Brain pericyte (primary cell): Measurements from ENCODE around the gene PRKCA.

Source experiments
- DNase-seq: peaks from one replicate; pipeline ENCODE4 v3.0.0-alpha.2; 2012; ENCODE audit warnings: low read depth, low spot score

PRKCA gene

DNA sequence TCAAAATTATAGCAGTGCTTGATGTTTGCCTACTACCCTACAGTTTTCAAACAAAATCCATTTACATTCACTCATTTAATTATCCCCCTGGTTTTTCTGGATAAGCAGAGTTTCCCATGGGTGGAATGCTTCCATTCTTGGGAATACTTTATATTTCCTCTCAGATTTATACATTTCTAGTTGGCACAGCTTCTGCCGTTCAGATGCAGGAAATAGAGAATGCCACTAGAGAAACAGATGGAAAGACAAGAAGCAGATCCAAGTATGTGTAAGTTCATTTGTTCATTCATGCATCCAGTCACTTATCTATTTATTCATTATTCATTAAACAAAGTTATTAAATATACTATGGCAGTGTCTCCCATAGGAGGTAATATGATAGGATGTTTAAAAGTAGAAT, 467.5 kb downstream of the PRKCA start:
- no peak for DNase-seq

DNA sequence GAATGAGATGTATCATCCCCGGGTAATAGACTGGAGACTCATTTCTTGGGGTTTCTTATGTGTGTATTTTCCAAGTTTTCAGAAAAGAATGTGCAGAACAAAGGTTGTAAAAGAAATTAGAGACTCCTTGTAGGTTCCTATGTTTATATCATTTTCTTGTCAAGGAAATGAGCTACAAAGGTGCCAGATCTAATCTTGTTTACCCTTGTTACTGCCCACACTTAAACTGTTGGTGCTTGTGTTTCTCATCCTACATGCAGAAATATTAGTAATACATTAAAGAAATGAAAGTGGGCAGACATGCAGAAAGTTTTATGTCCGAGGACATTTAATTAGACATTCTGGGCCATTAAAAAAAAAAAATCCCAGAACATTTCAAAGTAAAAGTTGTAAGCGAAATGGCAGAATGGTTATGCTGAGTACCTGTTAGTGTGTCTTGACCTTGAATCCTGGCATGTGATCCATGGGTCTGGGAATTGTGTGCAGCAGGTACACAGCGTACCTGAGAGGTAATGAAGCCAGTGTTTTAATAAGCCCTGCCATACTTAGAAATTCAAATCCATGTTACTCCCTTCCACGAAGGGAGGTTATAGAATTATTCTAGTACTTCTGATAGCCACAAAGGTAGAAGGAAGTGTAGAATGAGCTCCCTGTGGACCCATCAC, 469.9 kb downstream of the PRKCA start:
- no peak for DNase-seq

DNA sequence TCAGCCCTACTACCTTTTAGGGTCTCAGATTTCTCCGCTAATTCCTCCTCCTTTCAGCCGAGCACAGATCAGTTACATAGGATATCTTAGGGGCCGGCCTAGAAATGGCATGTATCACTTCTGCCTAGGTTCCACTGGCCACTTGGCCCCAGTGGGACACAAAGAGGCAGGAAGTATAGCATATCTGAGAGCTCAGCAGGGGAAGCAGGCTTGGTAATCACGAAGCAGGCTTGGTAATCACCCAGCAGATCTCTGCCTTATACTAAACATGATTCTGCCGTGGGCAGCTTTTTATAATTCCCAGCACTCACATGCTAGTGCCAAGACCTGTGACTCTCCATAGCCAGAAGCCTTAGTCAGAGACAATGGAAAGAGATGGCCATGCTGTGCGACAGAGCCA, 472.9 kb downstream of the PRKCA start:
- DNase-seq = no peak

DNA sequence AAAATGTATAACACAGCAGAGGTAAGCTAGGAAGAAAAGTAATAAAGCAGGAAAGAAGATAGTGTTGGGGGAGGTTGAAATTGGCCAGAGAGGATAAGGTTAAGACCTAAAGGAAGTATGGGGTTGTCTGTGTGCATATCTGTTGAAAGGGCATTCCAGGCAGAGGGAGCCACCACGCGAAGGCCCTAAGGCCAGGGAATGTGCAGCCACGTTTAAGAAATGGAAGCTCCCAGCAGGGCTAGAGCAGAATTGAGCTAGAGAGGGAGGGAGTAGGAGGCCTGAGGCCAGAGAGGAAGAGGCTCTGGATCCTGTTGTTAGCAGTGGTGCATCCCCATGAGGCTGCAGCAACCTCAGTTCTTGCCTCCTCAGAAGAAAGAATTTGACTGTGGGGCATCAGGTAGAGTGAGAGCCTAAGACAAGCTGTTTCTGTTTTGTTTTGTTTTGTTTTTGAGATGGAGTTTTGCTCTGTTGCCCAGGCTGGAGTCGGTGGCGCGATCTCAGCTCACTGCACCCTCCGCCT, 473.5 kb downstream of the PRKCA start:
- no peak for DNase-seq

DNA sequence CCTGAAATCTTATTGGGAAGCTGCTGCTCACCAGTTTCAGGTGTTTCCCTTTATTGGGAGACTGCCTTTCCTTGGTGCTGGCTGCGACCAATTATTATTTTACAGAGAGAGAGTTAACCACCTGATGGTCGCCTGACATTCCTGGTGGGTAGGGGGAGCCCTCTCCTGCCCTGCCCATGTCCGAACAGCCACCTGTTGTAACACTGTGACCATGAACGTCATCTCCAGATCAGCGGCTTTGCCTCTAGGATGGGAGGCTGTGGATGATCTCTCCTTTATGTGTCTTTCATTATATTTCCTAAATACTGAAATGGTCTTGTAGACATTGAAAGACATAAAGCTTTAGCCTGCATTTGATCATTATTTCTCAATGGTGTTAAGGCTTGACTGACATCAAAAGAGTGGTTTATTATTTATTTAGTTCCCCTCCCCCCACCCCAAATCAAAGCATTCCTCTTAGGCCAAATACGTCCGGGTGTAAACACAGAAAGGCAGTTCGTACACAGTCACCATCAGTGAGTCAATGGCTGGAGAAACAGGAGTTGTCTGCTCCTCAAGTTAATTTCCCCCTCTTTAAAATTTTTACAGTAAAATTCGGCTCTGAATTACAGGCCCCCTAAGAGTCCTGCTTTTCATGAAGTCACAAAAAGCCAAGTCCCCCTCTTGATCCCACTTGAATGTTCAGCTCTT, 474.7 kb downstream of the PRKCA start:
- DNase-seq = no peak

DNA sequence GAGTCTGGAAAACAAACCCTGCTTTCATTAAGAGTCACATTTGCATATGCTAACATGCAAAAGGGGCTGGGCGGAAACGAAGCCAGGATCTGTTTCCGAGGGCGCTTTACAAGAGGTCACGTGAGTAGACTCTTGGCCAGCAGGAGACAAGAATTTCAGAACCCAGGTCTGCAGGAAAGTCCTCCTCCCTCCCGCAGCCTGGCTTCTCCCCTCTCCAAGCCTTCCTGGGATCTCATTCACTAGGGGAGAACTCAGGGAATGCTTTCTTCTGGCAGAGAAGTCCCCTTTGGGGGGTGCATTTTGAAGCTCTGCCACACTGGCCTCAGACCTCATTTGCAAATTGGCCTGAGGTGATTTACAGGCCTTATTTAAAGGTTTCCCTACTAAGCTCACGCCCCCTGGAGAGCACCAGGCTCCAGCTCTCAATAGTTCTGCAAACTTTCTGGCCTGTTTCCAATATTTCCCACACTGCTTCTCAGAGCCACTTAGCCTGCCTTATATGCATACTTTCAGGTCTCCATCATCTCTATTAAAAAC, 475.3 kb downstream of the PRKCA start:
- DNase-seq = no peak

DNA sequence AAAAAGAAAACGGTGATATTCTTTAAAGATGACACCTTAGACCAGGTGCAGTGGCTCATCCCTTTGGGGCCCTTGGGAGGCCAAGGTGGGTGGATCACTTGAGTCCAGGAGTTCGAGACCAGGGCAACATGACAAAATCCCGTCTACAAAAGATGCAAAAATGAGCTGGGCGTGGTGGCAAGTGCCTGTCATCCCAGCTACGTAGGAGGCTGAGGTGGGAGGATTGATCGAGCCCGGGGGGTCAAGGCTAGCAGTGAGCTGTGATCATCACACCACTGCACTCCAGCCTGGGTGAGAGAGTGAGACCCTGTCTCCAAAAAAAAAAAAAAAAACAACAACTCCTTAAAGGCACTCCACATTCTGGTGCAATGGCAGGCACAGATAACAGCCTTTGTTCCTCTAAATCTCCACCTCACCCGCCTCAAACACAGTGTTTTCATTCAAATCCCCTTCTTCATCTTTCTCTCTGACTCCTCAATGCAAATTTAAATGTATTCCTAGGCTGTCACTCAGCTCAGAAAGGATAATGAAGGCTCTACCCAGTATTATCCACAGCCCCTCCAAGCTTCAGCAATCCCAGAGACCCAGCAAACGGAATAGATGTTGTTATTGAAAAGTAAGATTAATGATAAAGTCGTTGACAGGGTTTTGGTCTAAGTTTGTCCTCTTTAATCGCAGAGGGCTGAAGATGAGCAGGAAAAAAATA, 476.3 kb downstream of the PRKCA start:
- no peak for DNase-seq

DNA sequence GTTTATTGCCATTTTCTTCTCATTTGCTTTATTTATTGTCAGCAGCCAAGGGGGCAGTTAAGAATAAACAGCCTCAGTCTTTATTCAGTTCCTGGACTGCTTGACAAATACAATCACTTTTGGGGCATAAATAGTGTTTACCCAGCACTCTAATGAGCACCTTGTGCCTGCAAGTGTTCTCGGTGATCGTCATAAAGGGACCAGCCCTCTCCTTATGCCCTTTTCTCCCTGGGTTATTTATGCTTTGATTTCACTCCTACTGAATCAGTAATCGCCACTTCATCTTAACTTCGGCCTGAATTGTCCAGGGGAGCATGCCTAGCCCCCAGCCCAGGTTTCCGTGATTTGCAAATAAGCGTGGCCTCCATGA, 476.8 kb downstream of the PRKCA start:
- DNase-seq = no peak

DNA sequence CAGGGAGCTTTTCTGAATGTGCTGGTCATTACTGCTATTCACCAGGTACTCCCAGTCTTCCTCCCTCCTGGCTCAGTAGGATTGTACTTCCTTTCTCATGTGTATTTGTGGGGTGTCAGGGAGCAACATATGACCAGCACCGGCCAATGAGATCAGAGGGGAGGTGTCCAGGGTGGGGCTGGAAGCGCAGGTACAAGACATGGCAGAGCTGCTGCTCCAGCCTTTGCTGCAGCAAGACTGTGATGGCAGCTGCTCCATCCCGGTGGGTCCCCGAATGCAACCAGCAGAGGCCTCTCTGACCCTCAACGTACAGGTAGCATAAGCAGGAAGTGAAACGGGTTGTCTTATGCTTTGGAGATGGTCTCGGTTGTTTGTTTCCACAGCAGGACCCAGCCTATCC, 478.7 kb downstream of the PRKCA start:
- DNase-seq = no peak

DNA sequence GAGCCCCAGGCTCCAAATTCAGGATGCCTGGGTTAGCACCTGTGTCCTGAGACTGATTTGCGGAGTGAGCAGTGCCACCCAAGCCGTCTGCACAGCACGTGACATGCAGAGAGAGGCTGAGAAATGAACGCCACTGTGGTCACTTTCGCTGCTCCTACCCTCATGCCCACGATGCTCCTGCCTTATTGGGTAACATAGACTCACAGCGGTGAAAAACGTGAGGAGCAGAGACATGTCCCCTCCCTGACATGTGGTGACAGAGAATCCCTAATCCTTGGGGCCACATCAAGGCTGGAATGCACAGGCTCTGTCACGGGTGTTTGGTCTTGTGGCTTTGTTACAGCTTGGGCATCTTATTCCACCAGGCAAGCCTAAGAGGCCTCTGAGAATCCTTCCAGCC, 480.4 kb downstream of the PRKCA start:
- no peak for DNase-seq

DNA sequence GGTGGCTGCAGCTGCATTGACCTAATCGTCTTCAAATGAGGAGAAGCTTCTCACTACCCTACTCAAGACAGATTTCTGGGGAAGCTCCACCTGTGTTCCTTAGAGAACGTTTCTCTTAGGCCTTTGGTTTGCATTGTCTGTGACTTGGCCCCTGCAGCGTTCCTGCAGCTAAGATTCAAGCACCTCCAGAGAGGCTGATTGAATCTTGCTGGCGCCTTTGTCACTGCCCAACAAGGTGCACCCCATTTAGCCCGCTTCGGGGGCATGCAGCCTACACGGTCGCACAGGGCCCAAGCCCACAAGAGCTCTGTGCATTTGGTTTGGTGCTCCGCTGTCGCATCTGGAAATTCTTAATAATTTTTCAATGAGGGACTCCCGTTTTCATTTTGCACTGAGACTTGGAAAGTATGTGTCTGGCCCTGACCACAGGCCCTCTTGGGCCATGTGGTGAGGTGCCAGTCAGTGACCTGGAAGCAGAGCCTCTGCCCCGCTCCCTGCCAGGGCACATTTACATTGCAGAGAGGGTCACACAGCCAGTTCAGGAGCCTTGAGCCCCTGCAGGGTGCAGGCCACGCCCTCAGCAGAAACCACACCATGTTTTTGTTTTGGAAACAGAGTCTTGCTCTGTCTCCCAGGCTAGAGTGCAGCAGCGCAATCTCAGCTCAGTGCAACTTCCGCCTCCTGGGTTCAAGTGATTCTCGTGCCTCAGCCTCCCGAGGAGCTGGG, 481.4 kb downstream of the PRKCA start:
- no peak for DNase-seq

DNA sequence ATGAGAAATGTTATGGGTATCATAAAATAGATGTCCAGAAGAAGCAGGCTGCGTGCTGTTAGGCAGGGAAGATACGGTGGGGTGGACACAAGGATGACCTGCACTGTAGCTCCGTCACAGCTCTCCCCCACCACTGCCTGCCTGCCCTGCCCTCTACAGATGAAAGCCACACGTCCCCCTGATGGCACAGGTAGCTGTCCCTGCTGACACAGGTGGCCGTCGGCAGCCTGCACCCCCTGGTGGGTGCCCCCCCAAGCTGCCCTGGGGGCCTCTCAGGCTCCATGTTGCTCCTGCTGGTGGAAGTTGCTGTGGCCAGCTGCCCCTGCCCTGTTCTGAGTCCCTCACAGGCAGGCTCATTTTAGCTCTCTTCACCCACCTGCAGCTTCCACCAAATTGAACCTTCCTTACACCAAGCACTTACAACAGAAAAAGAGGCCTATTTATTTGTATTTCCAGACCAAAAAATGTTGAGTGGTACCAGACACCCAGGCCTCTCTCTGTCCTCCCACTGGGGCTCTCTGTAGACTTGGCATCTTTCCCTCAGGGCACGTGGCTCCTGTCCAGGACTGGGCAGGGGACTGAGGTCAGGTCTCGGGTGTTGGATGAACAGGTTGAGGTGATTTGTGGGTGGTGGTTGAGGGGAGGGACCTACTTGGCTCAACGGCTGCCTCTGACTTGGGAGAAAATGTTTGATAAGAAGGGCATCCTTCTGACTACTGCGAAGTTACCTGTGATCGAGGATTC, 482.4 kb downstream of the PRKCA start:
- DNase-seq = no peak

DNA sequence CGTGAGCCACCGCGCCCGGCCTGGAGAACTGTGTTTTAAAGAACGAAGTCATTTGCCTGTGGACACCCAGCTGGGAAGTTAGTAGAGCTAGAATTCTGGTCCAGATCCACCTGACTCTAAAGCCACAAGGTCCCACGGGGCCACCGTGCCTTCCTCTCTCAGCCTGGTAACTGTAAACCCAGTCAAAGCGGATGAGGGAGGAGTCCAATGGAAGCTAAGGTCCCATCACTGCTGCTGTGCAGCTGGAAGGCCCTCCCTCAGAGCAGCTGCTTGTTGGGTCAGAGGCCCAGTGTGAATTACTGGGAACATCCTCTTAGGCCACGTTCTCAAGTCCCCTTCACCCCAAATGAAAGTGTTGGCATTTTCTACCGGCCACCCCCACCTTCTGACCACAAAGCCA, 483.7 kb downstream of the PRKCA start:
- DNase-seq = no peak

DNA sequence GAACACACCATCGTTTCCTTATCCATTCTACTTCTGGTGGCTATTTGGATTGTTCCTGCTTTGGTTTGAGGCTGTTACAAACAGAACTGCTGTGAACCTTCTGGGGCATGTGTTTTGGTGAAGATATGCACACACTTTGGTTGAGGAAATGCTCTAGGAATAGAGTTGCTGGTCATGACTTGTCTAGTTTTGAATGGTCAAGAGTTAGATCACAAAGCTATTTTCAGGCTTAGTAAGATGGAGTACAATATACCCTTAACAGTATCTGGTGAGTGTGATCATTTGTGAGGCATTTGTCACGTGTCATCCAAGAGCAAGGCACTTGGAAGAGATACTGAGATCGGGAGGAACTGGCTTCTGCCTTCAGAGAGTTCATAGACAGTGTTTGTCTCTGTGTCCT, 485.5 kb downstream of the PRKCA start:
- no peak for DNase-seq

DNA sequence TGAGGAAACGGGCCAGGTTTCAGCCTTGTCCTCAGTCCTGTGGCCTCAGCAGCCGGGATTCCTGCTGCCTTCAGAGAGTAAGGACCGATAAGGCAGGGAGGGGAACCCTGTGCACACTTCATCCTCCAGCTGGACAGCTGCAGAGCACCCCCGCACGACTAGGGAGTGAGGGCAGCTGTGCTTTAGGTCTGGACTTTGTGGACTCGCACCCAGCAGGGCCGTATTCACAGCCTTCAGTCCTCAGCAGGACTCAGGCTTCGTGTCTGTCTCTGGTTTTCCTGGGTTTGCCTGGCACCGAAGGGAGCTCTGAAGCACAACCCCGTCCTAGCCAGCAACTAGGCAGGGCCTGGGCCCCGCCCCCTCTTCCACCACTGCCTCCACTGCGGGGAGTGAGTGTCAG, 486.7 kb downstream of the PRKCA start:
- DNase-seq = no peak

DNA sequence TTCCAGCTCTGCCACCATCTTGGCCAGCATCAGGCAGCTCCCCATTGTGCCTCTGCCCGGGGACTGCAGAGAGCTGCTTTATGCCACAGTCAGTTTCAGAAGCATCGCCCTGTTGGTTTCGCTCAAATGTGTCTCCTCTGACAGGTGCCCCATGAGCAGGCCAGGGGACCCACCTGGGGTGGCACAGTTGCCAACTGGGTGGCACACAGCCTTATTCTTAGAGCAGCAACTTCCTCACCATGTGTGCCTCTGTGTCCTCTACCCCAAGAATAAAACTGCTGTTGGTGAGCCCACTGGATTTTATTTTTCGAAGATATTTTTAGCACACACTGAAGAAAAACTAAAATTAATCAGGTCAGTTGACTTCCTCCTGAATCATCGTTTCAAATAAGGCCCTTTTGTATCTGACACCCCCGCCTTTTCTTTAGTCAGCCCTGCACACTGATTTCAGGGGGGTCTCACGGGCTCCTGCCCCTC, 487.6 kb downstream of the PRKCA start:
- no peak for DNase-seq

DNA sequence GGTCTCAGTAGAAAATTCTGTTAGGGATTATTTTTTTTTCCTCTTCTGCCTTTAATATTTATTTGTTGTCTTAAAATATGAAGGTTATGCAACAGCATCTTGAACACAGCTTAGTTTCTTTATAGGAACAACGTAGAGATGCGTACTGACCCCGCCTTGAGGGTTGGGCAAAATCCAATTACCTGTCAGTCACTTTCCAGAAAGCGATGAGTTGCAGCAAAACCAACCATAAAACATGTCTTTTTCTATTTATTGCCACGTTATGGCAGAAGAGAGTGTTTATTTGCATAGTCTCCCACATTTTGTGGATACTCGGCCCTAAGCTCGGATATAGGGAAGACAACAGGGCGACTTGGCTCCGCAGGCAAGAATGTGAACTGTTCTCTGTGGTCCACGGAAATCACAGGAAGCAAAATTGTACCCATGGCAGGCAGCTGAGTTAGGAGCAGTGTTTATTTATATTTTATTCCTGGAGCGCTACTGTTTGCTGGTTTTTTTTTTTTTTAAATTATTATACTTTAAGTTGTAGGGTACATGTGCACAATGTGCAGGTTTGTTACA, 488.2 kb downstream of the PRKCA start:
- no peak for DNase-seq

DNA sequence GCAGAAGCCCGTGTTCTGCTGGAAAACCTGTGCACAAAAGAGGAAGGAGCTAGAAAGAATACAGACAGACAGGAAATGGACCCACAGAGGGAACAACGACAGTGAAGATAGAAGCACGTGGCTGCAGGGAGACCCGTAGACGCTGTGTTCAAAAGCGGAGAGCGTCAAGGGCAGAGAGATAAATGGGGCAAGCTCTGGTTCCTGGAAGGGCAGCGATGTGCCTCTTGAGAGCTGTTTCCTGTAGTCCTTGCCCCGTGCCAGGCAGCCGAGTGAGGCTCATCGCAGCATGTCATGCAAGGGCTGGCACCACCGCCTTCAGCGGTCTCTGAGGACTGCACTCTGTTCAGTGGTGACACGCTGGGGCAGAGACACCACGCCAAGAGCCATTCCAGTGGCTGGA, 488.9 kb downstream of the PRKCA start:
- no peak for DNase-seq

DNA sequence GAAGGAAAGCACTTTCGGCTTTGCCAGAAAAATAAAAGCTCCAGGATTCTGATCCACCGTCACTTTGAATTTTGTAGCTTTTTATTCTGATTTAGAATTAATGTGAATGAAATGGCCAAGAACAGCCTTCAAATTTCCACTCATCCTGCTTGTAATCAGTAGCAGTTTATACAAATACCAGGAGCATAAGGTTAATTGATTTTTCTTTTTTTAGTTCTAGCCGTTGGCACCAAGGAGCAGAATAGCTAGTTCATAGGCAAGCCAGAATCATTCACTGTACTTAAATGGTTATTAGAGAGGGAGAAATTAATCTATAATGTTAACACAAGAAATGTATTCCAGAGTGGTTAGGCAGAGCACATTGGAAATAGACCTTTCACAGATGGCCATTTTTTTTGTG, 491.4 kb downstream of the PRKCA start:
- no peak for DNase-seq

DNA sequence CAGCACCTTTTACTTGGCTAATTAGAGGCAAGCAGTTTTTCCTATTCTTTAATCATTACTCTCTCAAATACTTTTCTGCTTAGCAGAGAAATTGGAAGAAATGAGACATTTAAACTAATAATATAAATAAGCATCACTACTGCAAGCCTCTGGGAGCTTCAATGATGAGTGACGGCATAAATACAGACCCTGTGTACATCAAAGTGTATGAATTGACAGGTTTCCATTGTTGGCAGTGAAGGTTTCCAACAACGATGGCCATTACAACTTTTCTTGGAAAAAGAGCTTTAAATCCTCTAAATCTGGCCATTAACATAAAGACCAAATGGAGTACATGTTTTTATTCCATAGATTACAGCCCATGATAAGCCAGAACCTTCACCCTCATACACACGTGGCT, 493.1 kb downstream of the PRKCA start:
- no peak for DNase-seq
